ENCODE measurements around the gene RAB29. TPM values are rescaled to one million over a fixed set of nuclear protein-coding genes. Genes with fewer than 3 reads are reported as not detected.
A peak's percentile ranks its signal among the peaks of the same experiment; 100 is the strongest.
"Not testable (repeated sequence)": the region's sequence is repeated elsewhere in the genome, so short reads cannot be mapped to it uniquely, and the experiment has no call there.

The RAB29 gene
- polyA plus RNA-seq, 3 donors = 23.2 to 32.2 (median 31.5) TPM

DNA sequence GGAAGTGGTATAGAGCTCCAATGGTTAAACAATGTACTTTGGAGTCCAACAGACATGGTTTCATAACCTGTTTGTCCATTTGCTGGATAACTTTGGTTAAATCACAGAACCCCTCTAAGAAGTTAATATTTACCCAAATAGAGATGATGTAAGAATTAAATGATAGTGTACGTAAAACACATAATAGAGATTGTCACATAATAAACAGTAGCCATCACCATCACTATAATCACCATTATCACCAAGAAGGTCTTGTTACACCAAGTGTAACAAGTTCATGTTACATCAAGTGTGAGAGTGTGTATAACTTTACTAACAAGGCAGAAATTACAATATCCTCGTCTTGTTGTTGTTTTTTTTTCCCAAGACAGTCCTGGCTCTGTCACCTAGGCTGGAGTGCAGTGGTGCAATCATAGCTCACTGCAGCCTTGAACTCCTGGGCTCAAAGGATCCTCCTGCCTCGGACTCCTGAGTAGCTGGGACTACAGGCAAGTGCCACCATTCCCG is 48.6 kb downstream of the RAB29 start:
- Mint-ChIP-seq H3K4me1 (no peaks in the 10 kb centered on the region), H3K27ac (peak overlapping the region in 3 of 7 donors; percentile 25 to 63 (median 43)), H3K36me3 (peaks cover 40 to 67% of the 10 kb centered on the region in 2 donors), H3K27me3 (ENCODE audit: low read depth in 3 of 3) (no peaks in the 10 kb centered on the region), H3K4me3 (no peak overlapping the region), H3K9me3 (no peaks in the 10 kb centered on the region)
- DNase-seq = no peak
- Histone ChIP-seq H3K27ac (ENCODE audit: low read depth in 1 of 2, low read length in 2 of 2) (no peak overlapping the region), H4K20me1 (ENCODE audit: insufficient read depth, low read length) (peaks cover 5% of the 10 kb centered on the region), H3K9me3 (replicated peaks in 1 of 2; ENCODE audit: control insufficient read depth in 1 of 2, insufficient read depth in 1 of 2, low read length in 2 of 2) (no peaks in the 10 kb centered on the region), H3K4me3 (replicated peaks in 1 of 3; ENCODE audit: low read depth in 2 of 3, low read length in 3 of 3) (no peak overlapping the region), H3K27me3 (ENCODE audit: control insufficient read depth in 2 of 2, insufficient read depth in 2 of 2, low read length in 2 of 2) (no peaks in the 10 kb centered on the region), H3K4me1 (ENCODE audit: control insufficient read depth in 1 of 2, insufficient read depth in 2 of 2, low read length in 2 of 2) (no peaks in the 10 kb centered on the region), H2AFZ (ENCODE audit: insufficient read depth, low read depth, low read length, poor library complexity, severe bottlenecking) (no peak overlapping the region), H3K9ac (ENCODE audit: insufficient read depth, low read length, poor library complexity, severe bottlenecking) (no peak overlapping the region), H3K79me2 (ENCODE audit: insufficient read depth, low read length) (peaks cover 73% of the 10 kb centered on the region), H3K4me2 (replicated peaks; ENCODE audit: extremely low read depth, low read length, poor library complexity, severe bottlenecking) (no peak overlapping the region), H3K36me3 (replicated peaks in 1 of 2; ENCODE audit: control insufficient read depth in 1 of 2, insufficient read depth in 2 of 2, low read length in 2 of 2) (peaks cover 34 to 77% of the 10 kb centered on the region in 2 donors)
- intact Hi-C loops (cut with micrococcal nuclease) = no loop called here
- TF ChIP-seq, protein P1, sequence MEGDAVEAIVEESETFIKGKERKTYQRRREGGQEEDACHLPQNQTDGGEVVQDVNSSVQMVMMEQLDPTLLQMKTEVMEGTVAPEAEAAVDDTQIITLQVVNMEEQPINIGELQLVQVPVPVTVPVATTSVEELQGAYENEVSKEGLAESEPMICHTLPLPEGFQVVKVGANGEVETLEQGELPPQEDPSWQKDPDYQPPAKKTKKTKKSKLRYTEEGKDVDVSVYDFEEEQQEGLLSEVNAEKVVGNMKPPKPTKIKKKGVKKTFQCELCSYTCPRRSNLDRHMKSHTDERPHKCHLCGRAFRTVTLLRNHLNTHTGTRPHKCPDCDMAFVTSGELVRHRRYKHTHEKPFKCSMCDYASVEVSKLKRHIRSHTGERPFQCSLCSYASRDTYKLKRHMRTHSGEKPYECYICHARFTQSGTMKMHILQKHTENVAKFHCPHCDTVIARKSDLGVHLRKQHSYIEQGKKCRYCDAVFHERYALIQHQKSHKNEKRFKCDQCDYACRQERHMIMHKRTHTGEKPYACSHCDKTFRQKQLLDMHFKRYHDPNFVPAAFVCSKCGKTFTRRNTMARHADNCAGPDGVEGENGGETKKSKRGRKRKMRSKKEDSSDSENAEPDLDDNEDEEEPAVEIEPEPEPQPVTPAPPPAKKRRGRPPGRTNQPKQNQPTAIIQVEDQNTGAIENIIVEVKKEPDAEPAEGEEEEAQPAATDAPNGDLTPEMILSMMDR (IDR thresholded peaks at IDR 0.05) = no peak
- 100% methylated on average over 3 of the region's 4 CpGs for WGBS (ENCODE audit: insufficient coverage)

DNA sequence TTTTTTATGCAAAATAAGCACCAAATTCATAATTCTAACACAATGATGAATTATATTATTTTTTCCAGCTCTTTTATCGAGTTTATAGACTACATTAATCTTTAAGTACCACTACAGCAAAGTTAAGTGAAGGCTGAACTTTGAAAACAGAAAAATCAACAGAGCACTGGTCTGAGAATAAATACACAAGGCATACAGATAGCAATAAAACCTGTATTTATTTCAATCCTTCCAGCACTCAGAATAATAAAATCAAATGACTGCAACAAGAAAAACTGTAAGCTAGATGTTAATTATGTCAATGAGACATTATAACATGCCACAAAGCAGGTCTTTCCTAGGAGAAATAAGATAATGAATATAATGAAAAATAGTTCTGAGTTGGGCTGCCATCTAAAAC is 49.8 kb downstream of the RAB29 start:
- no CpG with 5 or more reads among the region's 1 CpG for WGBS (ENCODE audit: insufficient coverage)
- Histone ChIP-seq H3K27ac (ENCODE audit: low read depth in 1 of 2, low read length in 2 of 2) (peak overlapping the region in 1 of 2 donors; percentile 28), H3K4me3 (replicated peaks in 1 of 3; ENCODE audit: low read depth in 2 of 3, low read length in 3 of 3) (no peak overlapping the region), H3K4me2 (replicated peaks; ENCODE audit: extremely low read depth, low read length, poor library complexity, severe bottlenecking) (no peak overlapping the region), H4K20me1 (ENCODE audit: insufficient read depth, low read length) (peaks cover 5% of the 10 kb centered on the region), H2AFZ (ENCODE audit: insufficient read depth, low read depth, low read length, poor library complexity, severe bottlenecking) (no peak overlapping the region), H3K27me3 (ENCODE audit: control insufficient read depth in 2 of 2, insufficient read depth in 2 of 2, low read length in 2 of 2) (no peaks in the 10 kb centered on the region), H3K9me3 (replicated peaks in 1 of 2; ENCODE audit: control insufficient read depth in 1 of 2, insufficient read depth in 1 of 2, low read length in 2 of 2) (no peaks in the 10 kb centered on the region), H3K4me1 (ENCODE audit: control insufficient read depth in 1 of 2, insufficient read depth in 2 of 2, low read length in 2 of 2) (no peaks in the 10 kb centered on the region), H3K9ac (ENCODE audit: insufficient read depth, low read length, poor library complexity, severe bottlenecking) (no peak overlapping the region), H3K36me3 (replicated peaks in 1 of 2; ENCODE audit: control insufficient read depth in 1 of 2, insufficient read depth in 2 of 2, low read length in 2 of 2) (peaks cover 43 to 88% of the 10 kb centered on the region in 2 donors), H3K79me2 (ENCODE audit: insufficient read depth, low read length) (peaks cover 62% of the 10 kb centered on the region)
- Mint-ChIP-seq H3K4me1 (no peaks in the 10 kb centered on the region), H3K27me3 (ENCODE audit: low read depth in 3 of 3) (no peaks in the 10 kb centered on the region), H3K36me3 (peaks cover 44 to 69% of the 10 kb centered on the region in 2 donors), H3K27ac (peak overlapping the region in 2 of 7 donors; percentile 6 to 8), H3K9me3 (no peaks in the 10 kb centered on the region), H3K4me3 (no peak overlapping the region)
- TF ChIP-seq, protein P1 (IDR thresholded peaks at IDR 0.05) = no peak
- DNase-seq = no peak
- intact Hi-C loops (cut with micrococcal nuclease) = no loop called here

DNA sequence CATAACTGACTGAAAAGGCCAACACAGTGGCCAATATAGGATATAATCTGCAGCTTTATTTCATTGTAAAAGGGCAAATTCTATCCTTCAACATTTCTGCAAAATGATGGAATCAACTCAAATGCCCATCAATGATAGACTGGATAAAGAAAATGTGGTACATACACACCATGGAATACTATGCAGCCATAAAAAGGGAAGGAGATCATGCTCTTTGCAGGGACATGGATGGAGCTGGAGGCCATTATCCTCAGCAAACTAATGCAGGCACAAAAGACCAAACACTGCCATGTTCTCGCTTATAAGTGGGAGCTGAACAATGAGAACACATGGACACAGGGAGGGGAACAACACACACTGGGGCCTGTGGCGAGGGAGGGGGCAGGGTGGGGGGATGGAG is 54.5 kb downstream of the RAB29 start:
- H3K4me2 ChIP-seq (replicated peaks; ENCODE audit: extremely low read depth, low read length, poor library complexity, severe bottlenecking); H4K20me1 ChIP-seq (ENCODE audit: insufficient read depth, low read length); H3K27me3 Mint-ChIP-seq (ENCODE audit: low read depth in 3 of 3); H3K4me1 Mint-ChIP-seq; H3K9me3 ChIP-seq (replicated peaks in 1 of 2; ENCODE audit: control insufficient read depth in 1 of 2, insufficient read depth in 1 of 2, low read length in 2 of 2); H3K9me3 Mint-ChIP-seq; H3K4me1 ChIP-seq (ENCODE audit: control insufficient read depth in 1 of 2, insufficient read depth in 2 of 2, low read length in 2 of 2); H3K9ac ChIP-seq (ENCODE audit: insufficient read depth, low read length, poor library complexity, severe bottlenecking); H3K27ac ChIP-seq (ENCODE audit: low read depth in 1 of 2, low read length in 2 of 2); H2AFZ ChIP-seq (ENCODE audit: insufficient read depth, low read depth, low read length, poor library complexity, severe bottlenecking); intact Hi-C loops (cut with micrococcal nuclease); H3K27me3 ChIP-seq (ENCODE audit: control insufficient read depth in 2 of 2, insufficient read depth in 2 of 2, low read length in 2 of 2); H3K4me3 ChIP-seq (replicated peaks in 1 of 3; ENCODE audit: low read depth in 2 of 3, low read length in 3 of 3); DNase-seq; H3K4me3 Mint-ChIP-seq: not testable (repeated sequence)
- Histone ChIP-seq H3K79me2 (ENCODE audit: insufficient read depth, low read length) (peaks cover 14% of the 10 kb centered on the region), H3K36me3 (replicated peaks in 1 of 2; ENCODE audit: control insufficient read depth in 1 of 2, insufficient read depth in 2 of 2, low read length in 2 of 2) (peaks cover 66 to 98% of the 10 kb centered on the region in 2 donors)
- Mint-ChIP-seq H3K27ac (peak overlapping the region in 1 of 7 donors; percentile 10), H3K36me3 (peaks cover 63 to 78% of the 10 kb centered on the region in 2 donors)
- 100% methylated on average over 1 of the region's 2 CpGs for WGBS (ENCODE audit: insufficient coverage)

All from CD14-positive monocyte (primary cell).